ENCODE measurements around the gene DNPH1.

The DNPH1 gene

DNA sequence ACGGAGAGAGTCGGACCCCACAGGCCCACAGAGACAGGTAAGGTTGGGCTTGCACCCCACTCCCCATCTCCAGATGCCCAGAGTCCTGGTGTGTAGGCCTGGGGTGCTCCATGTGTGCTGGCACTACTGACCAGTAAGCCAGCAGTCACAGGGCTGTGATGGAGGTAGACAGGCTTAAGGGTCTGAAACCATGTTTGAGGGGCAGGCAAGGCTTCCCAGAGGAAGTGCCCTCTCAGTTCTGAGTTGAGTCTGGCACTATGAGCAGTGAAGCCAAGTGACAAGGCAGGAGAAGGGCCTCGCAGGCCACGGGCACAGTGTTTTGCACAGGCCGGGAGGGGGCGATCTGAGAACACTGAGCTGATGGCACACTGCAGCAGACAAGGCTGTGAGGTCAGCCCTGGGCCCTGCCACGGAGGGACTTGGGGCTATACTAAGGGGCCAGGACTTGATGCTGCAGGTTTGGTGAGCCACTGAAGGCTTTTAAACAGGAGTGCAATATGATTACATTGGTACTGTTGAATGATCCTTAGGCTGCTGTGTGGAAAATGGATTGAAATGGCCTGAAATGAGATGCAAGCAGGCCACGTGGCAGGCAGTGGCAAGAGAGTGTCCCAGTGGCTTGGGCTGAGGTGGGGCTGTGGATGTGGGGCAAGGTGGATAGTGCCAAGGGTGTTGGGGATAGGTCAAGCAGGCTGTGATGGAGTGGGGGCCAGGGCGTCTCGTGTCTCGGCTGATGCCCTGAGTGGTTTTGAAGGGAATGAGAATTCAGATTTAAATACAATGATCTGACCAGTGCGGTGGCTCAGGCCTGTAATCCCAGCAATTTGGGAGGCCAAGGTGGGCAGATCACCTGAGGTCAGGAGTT is 34.3 kb upstream of the DNPH1 start:
- POLR2A ChIA-PET, result no interaction called here
- Histone ChIP-seq H3K27ac (ENCODE audit: insufficient read depth in 1 of 2, low read depth in 1 of 2, low read length in 2 of 2, poor library complexity in 1 of 2, severe bottlenecking in 2 of 2) (no peak overlapping the region), H3K27me3 (replicated peaks in 2 of 5; ENCODE audit: control insufficient read depth in 4 of 5, insufficient read depth in 5 of 5, low read length in 4 of 5) (peaks cover 0 to 16% (median 7%) of the 10 kb centered on the region in 5 experiments), H3K4me1 (ENCODE audit: control extremely low read depth in 1 of 4, control insufficient read depth in 4 of 4, insufficient read depth in 4 of 4, low read length in 3 of 4) (peaks cover 0 to 4% (median under 1%) of the 10 kb centered on the region in 4 experiments), H3K9me3 (ENCODE audit: control extremely low read depth in 1 of 5, control insufficient read depth in 4 of 5, insufficient read depth in 2 of 5, low read depth in 1 of 5, low read length in 4 of 5) (no peaks in the 10 kb centered on the region), H3K4me3 (ENCODE audit: control insufficient read depth in 1 of 7, extremely low read depth in 1 of 7, insufficient read depth in 4 of 7, low read depth in 2 of 7, low read length in 6 of 7) (no peak overlapping the region), H3K36me3 (ENCODE audit: control insufficient read depth in 4 of 4, insufficient read depth in 4 of 4, low read length in 3 of 4) (no peaks in the 10 kb centered on the region)
- DNase-seq, result peak; percentile 71 to 83 (median 79)
- WGBS (ENCODE audit: insufficient coverage), result 46% methylated on average over 7 of the region's 12 CpGs
- CTCF ChIA-PET, result interaction anchor here (0.5 to 5.6 kb wide), 13 partner anchors 8 to 233 kb away, joined by 3 to 35 read pairs (median 4); partner anchors contain the start of gene CRIP3

DNA sequence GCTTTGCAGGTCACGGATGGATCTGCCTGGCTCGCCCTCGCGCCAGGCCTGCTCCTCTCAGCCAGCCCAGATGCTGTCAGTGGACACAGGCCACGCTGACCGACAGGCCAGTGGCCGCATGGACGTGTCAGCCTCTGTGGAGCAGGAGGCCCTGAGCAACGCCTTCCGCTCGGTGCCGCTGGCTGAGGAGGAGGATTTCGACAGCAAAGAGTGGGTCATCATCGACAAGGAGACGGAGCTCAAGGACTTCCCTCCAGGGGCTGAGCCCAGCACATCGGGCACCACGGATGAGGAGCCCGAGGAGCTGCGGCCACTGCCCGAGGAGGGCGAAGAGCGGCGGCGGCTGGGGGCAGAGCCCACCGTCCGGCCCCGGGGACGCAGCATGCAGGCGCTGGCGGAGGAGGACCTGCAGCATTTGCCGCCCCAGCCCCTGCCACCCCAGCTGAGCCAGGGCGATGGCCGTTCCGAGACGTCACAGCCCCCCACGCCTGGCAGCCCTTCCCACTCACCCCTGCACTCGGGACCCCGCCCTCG is 33.6 kb upstream of the DNPH1 start:
- H3K36me3 ChIP-seq (ENCODE audit: control insufficient read depth in 4 of 4, insufficient read depth in 4 of 4, low read length in 3 of 4), result no peaks in the 10 kb centered on the region
- no peaks in the 10 kb centered on the region for H3K9me3 ChIP-seq (ENCODE audit: control extremely low read depth in 1 of 5, control insufficient read depth in 4 of 5, insufficient read depth in 2 of 5, low read depth in 1 of 5, low read length in 4 of 5)
- H3K27me3 ChIP-seq (replicated peaks in 2 of 5; ENCODE audit: control insufficient read depth in 4 of 5, insufficient read depth in 5 of 5, low read length in 4 of 5), result peaks cover 0 to 9% (median 7%) of the 10 kb centered on the region in 5 experiments
- no peaks in the 10 kb centered on the region for H3K4me1 ChIP-seq (ENCODE audit: control extremely low read depth in 1 of 4, control insufficient read depth in 4 of 4, insufficient read depth in 4 of 4, low read length in 3 of 4)
- ChIA-PET POLR2A (no interaction called here), CTCF (interaction anchor here (0.5 to 5.6 kb wide), 13 partner anchors 11 to 245 kb away, joined by 3 to 35 read pairs (median 4); partner anchors contain the start of gene CRIP3)
- H3K27ac ChIP-seq (ENCODE audit: insufficient read depth in 1 of 2, low read depth in 1 of 2, low read length in 2 of 2, poor library complexity in 1 of 2, severe bottlenecking in 2 of 2), result no peak overlapping the region
- no peak for DNase-seq
- no peak overlapping the region for H3K4me3 ChIP-seq (ENCODE audit: control insufficient read depth in 1 of 7, extremely low read depth in 1 of 7, insufficient read depth in 4 of 7, low read depth in 2 of 7, low read length in 6 of 7)
- 96% methylated on average over 37 of the region's 39 CpGs for WGBS (ENCODE audit: insufficient coverage)

DNA sequence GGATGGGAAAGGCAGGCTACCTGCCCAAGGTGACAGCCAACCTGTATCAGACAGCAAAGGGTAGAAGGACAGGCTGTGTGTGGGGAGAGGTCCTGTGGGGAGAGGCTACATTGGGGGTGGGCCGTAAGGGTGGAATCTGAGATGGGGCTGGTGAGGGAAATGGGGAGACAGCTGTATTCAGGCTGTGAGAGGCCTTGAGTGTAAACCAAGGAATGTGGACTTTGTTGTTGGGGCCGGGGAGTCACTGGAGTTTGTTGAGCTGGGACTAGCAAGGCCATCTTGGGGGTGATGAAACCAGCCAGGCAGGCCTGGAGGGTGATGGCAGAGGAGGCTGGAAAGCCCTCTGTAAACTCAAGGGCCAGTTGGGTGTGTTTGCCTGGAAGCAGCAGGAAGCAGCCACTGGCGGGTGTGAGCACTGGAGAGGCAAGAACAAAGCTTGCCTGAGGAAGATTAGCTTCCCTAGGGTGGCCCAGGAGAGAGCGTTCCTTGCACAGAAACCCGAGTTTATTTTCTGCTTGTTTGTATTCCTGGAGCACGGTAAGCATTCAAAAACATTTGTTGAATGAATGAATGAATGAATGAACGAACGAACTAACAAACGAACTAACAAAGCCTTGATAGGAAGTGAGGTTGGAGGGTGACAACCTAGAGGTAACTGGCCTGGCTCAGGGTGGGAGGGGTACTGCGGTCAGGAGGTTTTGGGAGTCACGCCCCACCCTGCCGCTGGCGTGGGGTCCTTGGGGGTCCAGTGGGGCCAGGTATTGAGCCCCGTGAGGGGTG is 32.9 kb upstream of the DNPH1 start:
- 90% methylated on average over 14 of the region's 14 CpGs for WGBS (ENCODE audit: insufficient coverage)
- no peak overlapping the region for H3K27ac ChIP-seq (ENCODE audit: insufficient read depth in 1 of 2, low read depth in 1 of 2, low read length in 2 of 2, poor library complexity in 1 of 2, severe bottlenecking in 2 of 2)
- ChIA-PET CTCF (interaction anchor here (0.7 to 5.6 kb wide), 13 partner anchors 9 to 245 kb away, joined by 3 to 35 read pairs (median 6); partner anchors contain the start of gene CRIP3), POLR2A (no interaction called here)
- H3K9me3 ChIP-seq (ENCODE audit: control extremely low read depth in 1 of 5, control insufficient read depth in 4 of 5, insufficient read depth in 2 of 5, low read depth in 1 of 5, low read length in 4 of 5), result no peaks in the 10 kb centered on the region
- H3K36me3 ChIP-seq (ENCODE audit: control insufficient read depth in 4 of 4, insufficient read depth in 4 of 4, low read length in 3 of 4), result no peaks in the 10 kb centered on the region
- no peaks in the 10 kb centered on the region for H3K4me1 ChIP-seq (ENCODE audit: control extremely low read depth in 1 of 4, control insufficient read depth in 4 of 4, insufficient read depth in 4 of 4, low read length in 3 of 4)
- H3K27me3 ChIP-seq (replicated peaks in 2 of 5; ENCODE audit: control insufficient read depth in 4 of 5, insufficient read depth in 5 of 5, low read length in 4 of 5), result peaks cover 0 to 7% (median 2%) of the 10 kb centered on the region in 5 experiments
- no peak overlapping the region for H3K4me3 ChIP-seq (ENCODE audit: control insufficient read depth in 1 of 7, extremely low read depth in 1 of 7, insufficient read depth in 4 of 7, low read depth in 2 of 7, low read length in 6 of 7)
- DNase-seq, result no peak

DNA sequence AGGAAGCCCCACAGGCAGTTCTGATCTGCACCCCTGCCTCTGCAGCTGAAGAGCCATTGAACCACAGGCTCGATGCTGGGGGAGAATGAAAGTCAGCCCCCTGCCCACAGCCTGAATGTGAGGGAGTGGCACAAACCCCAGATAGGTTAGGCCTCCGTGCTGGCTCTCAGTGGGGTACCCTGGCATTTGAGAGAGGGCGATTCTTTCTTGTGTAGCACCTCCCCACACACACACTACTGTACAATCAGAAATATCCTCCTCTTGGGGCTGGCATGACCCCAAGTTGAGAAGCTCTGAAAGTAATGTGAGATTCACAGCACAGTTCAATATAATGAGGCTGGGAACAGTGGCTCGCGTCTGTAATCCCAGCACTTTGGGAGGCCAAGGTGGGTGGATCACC is 31.9 kb upstream of the DNPH1 start:
- Histone ChIP-seq H3K9me3 (ENCODE audit: control extremely low read depth in 1 of 5, control insufficient read depth in 4 of 5, insufficient read depth in 2 of 5, low read depth in 1 of 5, low read length in 4 of 5) (no peaks in the 10 kb centered on the region), H3K4me1 (ENCODE audit: control extremely low read depth in 1 of 4, control insufficient read depth in 4 of 4, insufficient read depth in 4 of 4, low read length in 3 of 4) (no peaks in the 10 kb centered on the region), H3K27ac (ENCODE audit: insufficient read depth in 1 of 2, low read depth in 1 of 2, low read length in 2 of 2, poor library complexity in 1 of 2, severe bottlenecking in 2 of 2) (no peak overlapping the region), H3K36me3 (ENCODE audit: control insufficient read depth in 4 of 4, insufficient read depth in 4 of 4, low read length in 3 of 4) (no peaks in the 10 kb centered on the region), H3K4me3 (ENCODE audit: control insufficient read depth in 1 of 7, extremely low read depth in 1 of 7, insufficient read depth in 4 of 7, low read depth in 2 of 7, low read length in 6 of 7) (no peak overlapping the region), H3K27me3 (replicated peaks in 2 of 5; ENCODE audit: control insufficient read depth in 4 of 5, insufficient read depth in 5 of 5, low read length in 4 of 5) (peaks cover 0 to 6% (median 0%) of the 10 kb centered on the region in 5 experiments)
- 100% methylated on average over 2 of the region's 5 CpGs for WGBS (ENCODE audit: insufficient coverage)
- DNase-seq, result no peak
- POLR2A ChIA-PET, result interaction anchor here (0.6 kb wide), 1 partner anchor 58 kb away, joined by 3 read pairs; no protein-coding TSS in a partner anchor
- CTCF ChIA-PET, result interaction anchor here (1.6 to 5.6 kb wide), 8 partner anchors 10 to 246 kb away, joined by 4 to 35 read pairs (median 6); partner anchors contain the start of gene CRIP3

DNA sequence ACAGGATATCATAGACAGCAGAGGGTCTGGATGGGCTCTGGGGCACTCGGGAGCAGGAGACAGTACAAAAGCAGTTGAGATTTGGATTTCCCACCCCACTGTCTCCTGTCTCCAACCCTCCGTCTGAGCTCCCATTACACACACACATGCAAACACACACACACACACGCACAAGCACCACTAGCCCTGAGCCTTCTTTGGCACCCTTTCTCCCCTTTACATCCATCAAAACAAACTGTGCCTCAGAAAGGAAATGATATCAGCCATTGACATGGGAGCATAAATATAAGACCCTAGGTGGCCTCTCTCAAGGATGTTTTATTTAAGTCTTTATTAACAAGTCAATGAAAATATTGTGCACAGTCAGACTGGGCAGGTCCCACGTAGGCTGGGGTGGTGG is 31.5 kb upstream of the DNPH1 start:
- no peaks in the 10 kb centered on the region for H3K4me1 ChIP-seq (ENCODE audit: control extremely low read depth in 1 of 4, control insufficient read depth in 4 of 4, insufficient read depth in 4 of 4, low read length in 3 of 4)
- 93% methylated on average over 3 of the region's 4 CpGs for WGBS (ENCODE audit: insufficient coverage)
- H3K4me3 ChIP-seq (ENCODE audit: control insufficient read depth in 1 of 7, extremely low read depth in 1 of 7, insufficient read depth in 4 of 7, low read depth in 2 of 7, low read length in 6 of 7), result no peak overlapping the region
- no peaks in the 10 kb centered on the region for H3K36me3 ChIP-seq (ENCODE audit: control insufficient read depth in 4 of 4, insufficient read depth in 4 of 4, low read length in 3 of 4)
- DNase-seq, result no peak
- peaks cover 0 to 3% (median 0%) of the 10 kb centered on the region in 5 experiments for H3K27me3 ChIP-seq (replicated peaks in 2 of 5; ENCODE audit: control insufficient read depth in 4 of 5, insufficient read depth in 5 of 5, low read length in 4 of 5)
- POLR2A ChIA-PET, result interaction anchor here (0.6 kb wide), 1 partner anchor 59 kb away, joined by 3 read pairs; no protein-coding TSS in a partner anchor
- no peaks in the 10 kb centered on the region for H3K9me3 ChIP-seq (ENCODE audit: control extremely low read depth in 1 of 5, control insufficient read depth in 4 of 5, insufficient read depth in 2 of 5, low read depth in 1 of 5, low read length in 4 of 5)
- no peak overlapping the region for H3K27ac ChIP-seq (ENCODE audit: insufficient read depth in 1 of 2, low read depth in 1 of 2, low read length in 2 of 2, poor library complexity in 1 of 2, severe bottlenecking in 2 of 2)
- CTCF ChIA-PET, result interaction anchor here (1.8 to 4.4 kb wide), 5 partner anchors 9 to 231 kb away, joined by 4 to 13 read pairs (median 6); no protein-coding TSS in a partner anchor

DNA sequence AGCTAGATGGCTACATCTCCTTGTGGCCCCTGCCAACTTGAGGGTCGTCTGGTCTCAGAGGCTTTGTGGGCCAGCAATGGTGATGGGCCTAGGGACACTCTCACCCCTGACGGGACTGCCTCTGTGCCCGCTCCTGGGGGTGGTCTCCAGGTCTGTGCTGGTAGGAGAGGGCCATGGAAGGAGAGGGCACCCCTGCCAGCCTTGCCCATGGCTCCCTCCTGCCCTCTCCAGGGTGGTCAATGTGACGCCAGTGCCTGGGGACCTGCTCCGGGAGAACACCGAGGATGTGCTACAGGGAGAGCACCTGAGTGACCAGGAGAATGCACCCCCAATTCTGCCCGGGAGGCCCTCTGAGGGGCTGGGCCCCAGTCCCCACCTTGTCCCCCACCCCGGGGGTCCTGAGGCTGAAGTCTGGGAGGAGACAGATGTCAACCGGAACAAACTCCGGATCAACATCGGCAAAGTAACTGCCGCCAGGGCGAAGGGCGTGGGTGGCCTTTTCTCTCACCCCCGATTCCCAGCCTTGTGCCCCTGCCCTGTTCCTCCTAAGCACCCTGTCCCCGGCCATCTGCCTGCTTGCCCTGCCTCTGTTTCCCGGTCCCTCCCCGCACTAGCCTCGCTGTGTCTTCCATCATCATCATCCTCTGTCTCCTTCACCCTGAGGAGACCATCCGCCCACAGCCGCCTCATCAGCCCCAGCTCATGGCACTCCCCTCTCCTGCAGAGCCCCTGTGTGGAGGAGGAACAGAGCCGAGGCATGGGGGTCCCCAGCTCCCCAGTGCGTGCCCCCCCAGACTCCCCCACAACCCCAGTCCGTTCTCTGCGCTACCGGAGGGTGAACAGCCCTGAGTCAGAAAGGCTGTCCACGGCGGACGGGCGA is 29.8 kb upstream of the DNPH1 start:
- POLR2A ChIA-PET, result no interaction called here
- CTCF ChIA-PET, result interaction anchor here (1.5 to 4.4 kb wide), 4 partner anchors 8 to 247 kb away, joined by 3 to 13 read pairs (median 5); no protein-coding TSS in a partner anchor

More for the DNA sequence above, 29.8 kb upstream of the DNPH1 start:
- no peaks in the 10 kb centered on the region for H3K4me1 ChIP-seq (ENCODE audit: control extremely low read depth in 1 of 4, control insufficient read depth in 4 of 4, insufficient read depth in 4 of 4, low read length in 3 of 4)
- H3K36me3 ChIP-seq (ENCODE audit: control insufficient read depth in 4 of 4, insufficient read depth in 4 of 4, low read length in 3 of 4), result no peaks in the 10 kb centered on the region
- no peak overlapping the region for H3K27ac ChIP-seq (ENCODE audit: insufficient read depth in 1 of 2, low read depth in 1 of 2, low read length in 2 of 2, poor library complexity in 1 of 2, severe bottlenecking in 2 of 2)
- 93% methylated on average over 21 of the region's 30 CpGs for WGBS (ENCODE audit: insufficient coverage)
- H3K27me3 ChIP-seq (replicated peaks in 2 of 5; ENCODE audit: control insufficient read depth in 4 of 5, insufficient read depth in 5 of 5, low read length in 4 of 5), result peaks cover 0 to 4% (median 2%) of the 10 kb centered on the region in 5 experiments
- H3K9me3 ChIP-seq (ENCODE audit: control extremely low read depth in 1 of 5, control insufficient read depth in 4 of 5, insufficient read depth in 2 of 5, low read depth in 1 of 5, low read length in 4 of 5), result no peaks in the 10 kb centered on the region
- H3K4me3 ChIP-seq (ENCODE audit: control insufficient read depth in 1 of 7, extremely low read depth in 1 of 7, insufficient read depth in 4 of 7, low read depth in 2 of 7, low read length in 6 of 7), result no peak overlapping the region
- DNase-seq, result no peak
